NCI-H2107 treated with DMSO at 0.1 percent for 48 hours (cell line): Measurements from ENCODE around the gene F2R.
"Not testable (repeated sequence)": the region's sequence is repeated elsewhere in the genome, so short reads cannot be mapped to it uniquely, and the experiment has no call there.

Source experiments
- DNase-seq: peaks from one replicate; lab custom pipeline; 2025; ENCODE audit not compliant: unreplicated experiment; lab: John Stamatoyannopoulos, UW

Gene F2R

DNA sequence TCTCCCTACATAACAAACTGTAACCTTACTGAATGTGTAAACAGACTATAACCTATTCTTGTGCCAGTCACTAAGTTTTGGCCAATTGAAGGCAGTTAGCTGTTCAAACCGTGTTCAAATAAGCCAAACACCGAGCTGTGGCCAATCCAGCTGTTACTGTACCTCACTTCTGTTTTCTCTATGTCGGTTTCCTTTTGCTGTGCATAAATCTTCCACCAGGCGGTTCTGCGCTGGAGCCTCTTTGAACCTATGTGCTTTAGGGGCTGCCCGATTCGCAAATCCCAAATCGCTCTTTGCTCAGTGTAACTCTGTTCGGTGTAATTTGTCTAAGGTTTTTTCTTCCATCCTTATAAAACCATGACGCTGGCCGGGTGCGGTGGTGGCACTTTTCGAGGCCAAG lies 31.8 kb downstream of the F2R start:
- DNase-seq = no peak

- DNase-seq = no peak
Measured at GRCh38 chr5:76751291-76751690, 35.4 kb downstream of the F2R start.

GRCh38 chr5:76754668-76755078 lies 38.7 kb downstream of the F2R start:
- no peak for DNase-seq

GRCh38 chr5:76755779-76756637 lies 40.1 kb downstream of the F2R start:
- no peak for DNase-seq

- no peak for DNase-seq
Measured at GRCh38 chr5:76757049-76757448, 41.1 kb downstream of the F2R start.

DNA sequence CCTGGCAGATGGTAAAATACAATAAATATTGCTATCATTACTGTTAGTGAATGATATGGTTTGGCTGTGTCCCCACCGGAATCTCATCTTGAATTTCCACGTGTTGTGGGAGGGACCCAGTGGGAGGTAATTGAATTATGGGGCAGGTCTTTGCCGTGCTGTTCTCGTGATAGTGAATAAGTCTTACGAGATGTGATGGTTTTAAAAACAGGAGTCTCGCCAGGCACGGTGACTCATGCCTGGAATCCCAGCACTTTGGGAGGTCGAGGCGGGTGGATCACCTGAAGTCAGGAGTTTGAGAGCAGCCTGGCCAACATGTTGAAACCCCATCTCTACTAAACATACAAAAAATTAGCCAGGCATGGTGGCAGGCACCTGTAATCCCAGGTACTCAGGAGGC lies 45.2 kb downstream of the F2R start:
- not testable (repeated sequence) for DNase-seq

DNA sequence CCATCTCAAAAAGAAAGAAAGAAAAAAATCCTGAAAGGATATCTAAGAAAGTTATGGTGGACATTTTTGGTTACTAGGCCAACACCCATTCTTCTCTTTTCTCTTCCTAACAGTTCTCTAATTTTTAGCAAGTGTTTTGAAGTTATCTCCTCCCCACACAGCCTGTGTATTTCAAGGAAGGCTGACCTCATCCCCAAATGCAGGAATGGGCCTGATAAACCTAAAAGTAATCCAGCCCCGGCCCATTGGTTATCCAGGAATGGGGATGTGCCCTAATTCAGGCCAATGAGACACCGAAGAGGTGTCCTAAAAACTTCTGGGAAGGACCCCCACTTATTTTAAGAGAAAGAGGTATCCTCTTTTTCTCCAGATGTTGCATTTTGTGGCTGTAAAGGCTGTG lies 46.6 kb downstream of the F2R start:
- DNase-seq = no peak

DNA sequence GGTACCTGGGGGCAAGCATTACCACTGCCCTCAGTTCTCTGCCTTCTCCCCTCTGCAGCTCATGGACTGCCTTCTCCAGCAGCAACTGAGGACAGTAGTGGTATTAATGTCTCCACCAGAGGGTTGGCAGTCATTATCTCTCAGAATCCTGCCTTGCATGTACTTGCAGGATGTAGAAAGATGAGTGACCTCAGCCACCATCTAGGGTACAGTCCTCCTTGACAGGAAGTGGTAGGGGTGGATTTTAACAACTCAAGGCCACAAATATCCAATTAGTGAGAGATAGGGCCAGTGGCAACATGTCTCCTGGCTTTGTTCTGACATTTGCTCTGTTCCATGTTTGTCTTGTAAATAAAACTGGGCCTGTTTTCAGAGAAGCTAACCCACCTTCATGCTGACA lies 47.2 kb downstream of the F2R start:
- DNase-seq = no peak

- no peak for DNase-seq
Measured at GRCh38 chr5:76764374-76764773, 48.4 kb downstream of the F2R start.

GRCh38 chr5:76765249-76765648 lies 49.3 kb downstream of the F2R start:
- DNase-seq = no peak

DNA sequence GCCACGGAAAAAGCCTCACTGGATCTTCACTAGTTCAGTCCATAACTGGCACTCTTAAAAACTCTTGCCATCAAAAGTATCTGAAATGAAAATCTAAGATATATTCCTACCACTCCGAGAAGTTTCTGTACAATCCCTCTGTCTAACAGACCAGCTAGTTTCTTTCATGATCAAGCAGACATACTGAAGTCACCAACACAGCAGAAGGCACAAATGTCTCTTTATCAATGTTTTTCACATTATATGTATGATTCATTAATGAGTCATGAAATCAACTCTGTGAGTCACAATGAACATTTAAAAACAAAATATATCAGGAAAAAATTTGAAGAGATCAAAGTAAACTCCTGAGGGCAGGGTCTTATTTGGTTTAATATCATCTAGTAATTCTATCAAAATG lies 50.8 kb downstream of the F2R start:
- no peak for DNase-seq

- not testable (repeated sequence) for DNase-seq
Measured at GRCh38 chr5:76771041-76771440, 55.1 kb downstream of the F2R start.

DNA sequence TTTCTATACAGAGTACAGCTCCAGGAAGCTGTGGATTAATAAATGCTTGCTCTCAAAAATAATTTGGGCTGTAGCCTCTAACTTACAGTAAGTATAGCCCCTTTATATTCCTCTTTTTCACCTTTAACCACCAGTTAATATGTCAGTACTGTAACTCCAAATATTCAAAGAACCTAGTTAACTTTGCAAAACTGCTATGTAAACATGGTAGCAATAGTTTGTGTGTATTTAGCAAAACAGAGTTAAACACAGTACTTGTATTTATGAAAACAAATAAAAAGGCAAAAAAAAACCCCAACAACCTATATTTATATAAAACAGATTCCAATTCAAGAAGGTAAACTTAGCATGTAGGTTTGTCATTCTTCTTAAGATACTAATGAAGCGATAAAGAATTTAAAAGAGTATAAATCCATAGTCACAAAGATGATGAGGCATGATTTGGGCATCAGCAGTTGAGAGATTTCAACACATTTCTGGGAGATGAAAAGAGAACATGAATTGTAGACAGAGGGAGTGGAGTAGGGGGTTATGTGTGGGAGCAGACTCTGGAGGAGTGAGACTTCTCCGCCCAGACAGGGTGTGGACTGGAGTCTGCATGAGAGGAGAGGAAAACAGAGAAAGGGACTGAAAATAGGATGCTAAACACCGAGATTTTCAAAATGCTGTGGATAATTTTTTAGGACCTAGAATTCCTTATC lies 55.9 kb downstream of the F2R start:
- no peak for DNase-seq

GRCh38 chr5:76775921-76776320 lies 60.0 kb downstream of the F2R start:
- no peak for DNase-seq

DNA sequence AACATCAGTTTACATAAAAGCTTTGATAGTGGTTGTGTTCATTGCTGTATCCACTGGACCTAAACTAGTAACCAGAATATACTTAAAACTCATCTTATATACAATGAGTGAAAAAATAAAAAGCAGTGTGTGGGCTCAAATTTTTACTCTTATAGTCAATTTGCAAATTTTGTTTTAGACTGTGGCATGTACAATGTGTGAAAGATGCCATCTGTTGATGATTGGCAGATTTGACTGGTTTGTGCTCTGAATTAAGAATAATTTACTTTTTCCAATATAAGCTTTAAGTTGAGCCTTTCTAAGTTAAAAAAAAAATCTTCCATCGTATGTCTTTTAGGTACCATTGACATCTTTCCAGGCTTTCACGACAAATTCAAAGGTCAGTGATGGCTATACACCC lies 60.5 kb downstream of the F2R start:
- DNase-seq = no peak

DNA sequence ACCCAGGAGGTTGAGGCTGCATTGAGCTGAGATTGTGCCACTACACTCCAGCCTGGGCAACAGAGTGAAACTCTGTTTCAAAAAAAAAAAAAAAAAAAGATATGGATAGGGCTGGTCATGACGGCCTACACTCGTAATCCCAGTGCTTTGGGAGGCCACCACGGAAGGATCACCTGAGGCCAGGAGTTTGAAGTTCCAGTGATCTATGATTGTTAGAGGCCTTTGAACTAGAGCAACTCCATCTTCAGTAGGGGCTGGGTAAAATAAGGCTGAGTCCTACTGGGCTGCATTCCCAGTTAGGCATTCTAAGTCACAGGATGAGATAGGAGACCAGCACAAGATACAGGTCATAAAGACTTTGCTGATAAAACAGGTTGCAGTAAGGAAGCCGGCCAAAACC lies 64.7 kb downstream of the F2R start:
- DNase-seq = not testable (repeated sequence)

GRCh38 chr5:76781775-76782174 lies 65.8 kb downstream of the F2R start:
- no peak for DNase-seq

GRCh38 chr5:76782444-76782843 lies 66.5 kb downstream of the F2R start:
- no peak for DNase-seq
